ENCODE measurements around the gene PDE1C. TPM values are rescaled to one million over a fixed set of nuclear protein-coding genes. Genes with fewer than 3 reads are reported as not detected.

PDE1C gene
- total RNA-seq, 1 experiment from 2014 or later = not detected

DNA sequence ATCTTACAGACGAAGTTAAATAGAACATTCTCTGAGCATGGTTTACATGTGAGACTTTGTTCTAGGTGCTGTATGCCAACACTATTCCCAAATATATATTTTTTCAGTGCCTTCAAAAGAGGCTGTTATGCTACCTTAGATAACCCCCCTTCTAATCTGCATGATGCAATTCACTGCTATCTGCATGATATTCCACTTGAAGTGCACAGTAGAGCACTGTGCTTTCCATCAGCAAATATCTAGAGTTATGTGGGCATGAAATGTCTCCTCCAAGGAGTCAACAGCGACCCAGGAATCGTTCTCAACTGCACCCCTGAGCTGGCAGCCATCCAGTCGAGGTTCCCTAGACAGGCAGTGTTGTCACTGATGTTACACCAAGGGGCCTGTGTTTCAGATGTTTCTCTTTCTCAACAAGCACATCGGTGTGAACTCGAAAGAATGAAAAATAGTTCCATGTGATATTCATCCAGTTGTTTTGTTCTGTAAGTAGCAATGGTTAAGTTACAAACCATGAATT lies 88.3 kb downstream of the PDE1C start:
- Histone ChIP-seq H3K4me3 (ENCODE audit: low read depth, low read length, poor library complexity, severe bottlenecking) (no peak overlapping the region), H3K9me3 (ENCODE audit: low read depth, low read length, poor library complexity, severe bottlenecking) (no peaks in the 10 kb centered on the region), H3K36me3 (ENCODE audit: insufficient read depth, low read length, poor library complexity, severe bottlenecking) (no peaks in the 10 kb centered on the region), H3K27ac (ENCODE audit: low read depth, low read length, poor library complexity, severe bottlenecking) (no peak overlapping the region), H3K27me3 (replicated peaks; ENCODE audit: insufficient read depth, low read depth, low read length, poor library complexity) (no peaks in the 10 kb centered on the region), H3K4me1 (ENCODE audit: insufficient read depth, low read length, poor library complexity, severe bottlenecking) (no peaks in the 10 kb centered on the region)
- no TSS peak for BruUV-seq (replicated peaks)
- DNase-seq (ENCODE audit: low spot score) = no peak
- TF ChIP-seq EZH2 (IDR thresholded peaks at IDR 0.05; ENCODE audit: borderline replicate concordance, low read depth, low read length, poor library complexity, severe bottlenecking) (no peak), CTCF (conservative IDR thresholded peaks at IDR 0.05; ENCODE audit: low read depth, low read length) (no peak)
- ChIA-PET POLR2A (ENCODE audit: low non-redundant PET) (no interaction called here), CTCF (no interaction called here)
- intact Hi-C loops (cut with micrococcal nuclease; ENCODE audit: unreplicated experiment) = no loop called here

GRCh38 chr7:31979690-31980330 lies 90.4 kb downstream of the PDE1C start:
- POLR2A ChIA-PET (ENCODE audit: low non-redundant PET) = no interaction called here
- Histone ChIP-seq H3K27me3 (replicated peaks; ENCODE audit: insufficient read depth, low read depth, low read length, poor library complexity) (no peaks in the 10 kb centered on the region), H3K9me3 (ENCODE audit: low read depth, low read length, poor library complexity, severe bottlenecking) (no peaks in the 10 kb centered on the region), H3K4me1 (ENCODE audit: insufficient read depth, low read length, poor library complexity, severe bottlenecking) (no peaks in the 10 kb centered on the region), H3K27ac (ENCODE audit: low read depth, low read length, poor library complexity, severe bottlenecking) (no peak overlapping the region), H3K36me3 (ENCODE audit: insufficient read depth, low read length, poor library complexity, severe bottlenecking) (no peaks in the 10 kb centered on the region), H3K4me3 (ENCODE audit: low read depth, low read length, poor library complexity, severe bottlenecking) (no peak overlapping the region)
- no TSS peak for BruUV-seq (replicated peaks)
- DNase-seq (ENCODE audit: low spot score) = no peak
- CTCF ChIA-PET = no interaction called here
- intact Hi-C loops (cut with micrococcal nuclease; ENCODE audit: unreplicated experiment) = no loop called here
- TF ChIP-seq CTCF (conservative IDR thresholded peaks at IDR 0.05; ENCODE audit: low read depth, low read length) = no peak
- TF ChIP-seq EZH2 (IDR thresholded peaks at IDR 0.05; ENCODE audit: borderline replicate concordance, low read depth, low read length, poor library complexity, severe bottlenecking) = no peak

DNA sequence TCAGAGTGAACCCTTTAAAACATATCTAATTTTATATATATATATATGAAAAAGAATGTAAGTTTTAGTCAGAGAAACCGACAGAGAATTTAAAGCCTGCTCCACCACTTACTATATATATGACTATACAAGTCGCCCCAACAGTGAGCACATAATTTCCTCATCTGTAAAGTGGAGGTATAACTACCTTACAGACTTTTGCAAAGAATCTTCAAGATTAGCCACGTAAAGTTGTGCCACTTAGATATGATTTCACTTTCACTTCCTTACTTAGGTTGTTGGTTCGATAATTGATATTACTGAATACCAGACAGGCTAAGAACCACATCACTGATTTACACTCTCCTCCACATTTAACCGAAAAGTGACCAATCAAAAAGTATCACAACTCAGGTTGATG lies 94.7 kb downstream of the PDE1C start:
- DNase-seq (ENCODE audit: low spot score) = no peak
- H3K27me3 ChIP-seq (replicated peaks; ENCODE audit: insufficient read depth, low read depth, low read length, poor library complexity) = peaks cover 1% of the 10 kb centered on the region
- no peak overlapping the region for H3K4me3 ChIP-seq (ENCODE audit: low read depth, low read length, poor library complexity, severe bottlenecking)
- H3K9me3 ChIP-seq (ENCODE audit: low read depth, low read length, poor library complexity, severe bottlenecking) = no peaks in the 10 kb centered on the region
- intact Hi-C loops (cut with micrococcal nuclease; ENCODE audit: unreplicated experiment) = no loop called here
- POLR2A ChIA-PET (ENCODE audit: low non-redundant PET) = no interaction called here
- CTCF ChIA-PET = no interaction called here
- H3K36me3 ChIP-seq (ENCODE audit: insufficient read depth, low read length, poor library complexity, severe bottlenecking) = no peaks in the 10 kb centered on the region
- BruUV-seq (replicated peaks) = no TSS peak
- H3K4me1 ChIP-seq (ENCODE audit: insufficient read depth, low read length, poor library complexity, severe bottlenecking) = no peaks in the 10 kb centered on the region
- H3K27ac ChIP-seq (ENCODE audit: low read depth, low read length, poor library complexity, severe bottlenecking) = no peak overlapping the region
- TF ChIP-seq EZH2 (IDR thresholded peaks at IDR 0.05; ENCODE audit: borderline replicate concordance, low read depth, low read length, poor library complexity, severe bottlenecking) (no peak), CTCF (conservative IDR thresholded peaks at IDR 0.05; ENCODE audit: low read depth, low read length) (no peak)

Data from A673 (cell line).